Adrenal gland (tissue), 12 donors: ENCODE measurements around the gene FRY. TPM values are rescaled to one million over a fixed set of nuclear protein-coding genes. Genes with fewer than 3 reads are reported as not detected.

ENCODE experiments used
- DNase-seq, 7 donors: peaks; one replicate each; pipeline ENCODE4 v3.0.0-alpha.2; 2019 to 2020
- H3K27ac ChIP-seq, 5 donors: fragments of 200-600 bp; sonication (generic) in 4 of 5; 1 replicate in 3 of 5; 2 replicates in 2 of 5; pipeline versions ENCODE4 v1.5.1 to v1.8.0; 2016 to 2020; ENCODE audit warnings: mild to moderate bottlenecking in 1 of 5
- H3K27me3 ChIP-seq: fragments of 200-600 bp; 2 replicates; pipeline ENCODE4 v1.8.0; 2021
- H3K36me3 ChIP-seq, 2 donors: fragments of 200-600 bp; replicated peaks in 1 of 2; 1 replicate in 1 of 2; 2 replicates in 1 of 2; pipeline versions ENCODE4 v1.5.1 to v1.8.0; 2018 to 2022
- H3K4me1 ChIP-seq, 2 donors: fragments of 200-600 bp; replicated peaks in 1 of 2; 1 replicate in 1 of 2; 2 replicates in 1 of 2; pipeline versions ENCODE4 v1.5.1 to v1.8.0; 2018 to 2021
- H3K4me3 ChIP-seq, 4 donors: fragments of 200-600 bp; sonication (generic) in 3 of 4; one replicate each; pipeline ENCODE4 v1.5.1; 2016 to 2018
- H3K9me3 ChIP-seq, 3 donors: fragments of 200-600 bp; sonication (generic) in 1 of 3; replicated peaks in 1 of 3; 1 replicate in 2 of 3; 2 replicates in 1 of 3; pipeline versions ENCODE4 v1.5.1 to v1.8.0; 2016 to 2021
- CTCF ChIP-seq, 6 experiments: fragments of 450-650 bp in 4 of 6; fragments of 200-600 bp in 2 of 6; sonication (generic) in 1 of 6; IDR thresholded peaks; 1 replicate in 5 of 6; 2 replicates in 1 of 6; pipeline versions ENCODE4 v1.5.1 to v1.8.0; 2016 to 2021; ENCODE audit warnings: antibody characterized with exemption in 6 of 6, mild to moderate bottlenecking in 2 of 6, moderate library complexity in 1 of 6
- POLR2A ChIP-seq, 2 donors: fragments of 450-650 bp; IDR thresholded peaks; one replicate each; pipeline ENCODE4 v1.6.1; 2017; ENCODE audit warnings: antibody characterized with exemption in 2 of 2, mild to moderate bottlenecking in 2 of 2, moderate library complexity in 1 of 2
- WGBS, 4 donors: extraction: QIAGEN DNeasy Blood & Tissue Kit in 2 of 4; methylation state at CpG; one replicate each; pipeline versions ENCODE4 v1.1.5 to v1.1.7; 2013 to 2017; 5-methylcytosine and 5-hydroxymethylcytosine counted together
- intact Hi-C, 2 donors: fragments of 100-400 bp; cut with DNase I; formaldehyde crosslinking; loops; one replicate each; pipeline versions ENCODE4 v1.14.1 to v1.15.0; 2022 to 2023
- polyA plus RNA-seq, 3 donors: library from polyadenylated mRNA; stranded (reverse); fragments of 200-250 nt in 2 of 3; fragments of 350-450 nt in 1 of 3; fragmentation: Illumina TruSeq in 1 of 3; extraction: RNeasy Lipid Tissue Mini Kit (QIAGEN cat#74804) in 1 of 3; gene quantifications; one replicate each; pipeline ENCODE4 v1.2.3, GENCODE V29; 2013 to 2014
- total RNA-seq, 9 donors: library from RNA; depleted of rRNA in 4 of 9; stranded (reverse); fragments of >200 nt in 4 of 9; fragments of 120-200 nt in 1 of 9; fragmentation: NEBNext Ultra II Directional in 1 of 9; extraction: Animal tissue kit (Norgen Biotek cat#: 25700) in 1 of 9; gene quantifications; one replicate each; pipeline versions ENCODE4 v1.1.0 to v1.2.4, GENCODE V29; 2013 to 2023
- donor health status: healthy with polysubstance abuse.
- donor health status: Bipolar disorder and iron deficiency.
- donor health status: DM: yes; HTN: yes; CAD: no.
- donor health status: DM: no; HTN: no; CAD: no.
- donor health status: DM: no; HTN: no; CAD: no.
- donor health status: DM: yes; HTN: yes; CAD: no.

Gene FRY
- total and polyA plus RNA-seq, 12 donors = 1.5 to 17.2 (median 7.3) TPM

GRCh38 chr13:32037471-32037870, 5.9 kb downstream of the FRY start:
- intact Hi-C loops = no loop called here
- Histone ChIP-seq H3K9me3 (no peaks in the 10 kb centered on the region), H3K36me3 (no peaks in the 10 kb centered on the region), H3K4me1 (no peaks in the 10 kb centered on the region), H3K4me3 (no peak overlapping the region), H3K27me3 (no peaks in the 10 kb centered on the region), H3K27ac (no peak overlapping the region)
- DNase-seq = no peak
- no peak for TF ChIP-seq POLR2A (IDR thresholded peaks at IDR 0.05)
- TF ChIP-seq CTCF (IDR thresholded peaks at IDR 0.05) = no peak
- WGBS, 4 donors = 40 to 68% (median 57%) methylated on average over 2 of the region's 2 CpGs

DNA sequence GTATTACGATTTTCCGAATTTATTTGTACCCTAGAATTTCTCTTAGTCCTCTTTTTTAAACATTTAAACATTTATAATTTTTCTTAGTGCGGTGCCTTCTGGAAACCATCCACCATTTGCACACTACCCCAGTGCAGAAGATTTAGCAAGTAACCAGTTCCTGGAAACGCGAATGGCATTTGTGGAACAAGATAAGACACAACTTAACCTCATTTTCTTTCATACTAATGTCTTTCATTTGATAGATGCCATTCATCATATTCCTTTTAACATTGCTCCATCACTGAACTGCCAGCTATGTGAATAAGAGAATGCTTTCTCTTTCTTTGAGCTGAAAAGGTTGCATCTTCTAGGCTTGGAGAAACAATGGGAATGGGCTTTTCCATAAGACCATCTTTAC, 6.8 kb downstream of the FRY start:
- no peaks in the 10 kb centered on the region for H3K4me1 ChIP-seq
- no peaks in the 10 kb centered on the region for H3K9me3 ChIP-seq
- H3K4me3 ChIP-seq = no peak overlapping the region
- 80 to 85% (median 82%) methylated on average over 5 of the region's 5 CpGs for WGBS, 4 donors
- intact Hi-C loops = no loop called here
- TF ChIP-seq POLR2A (IDR thresholded peaks at IDR 0.05) (no peak), CTCF (IDR thresholded peaks at IDR 0.05) (no peak)
- no peak for DNase-seq
- no peak overlapping the region for H3K27ac ChIP-seq
- H3K36me3 ChIP-seq = no peaks in the 10 kb centered on the region
- no peaks in the 10 kb centered on the region for H3K27me3 ChIP-seq

- no peaks in the 10 kb centered on the region for H3K4me1 ChIP-seq
- intact Hi-C loops = no loop called here
- no peaks in the 10 kb centered on the region for H3K27me3 ChIP-seq
- no peaks in the 10 kb centered on the region for H3K36me3 ChIP-seq
- DNase-seq = no peak
- H3K9me3 ChIP-seq = no peaks in the 10 kb centered on the region
- no peak for TF ChIP-seq POLR2A (IDR thresholded peaks at IDR 0.05)
- TF ChIP-seq CTCF (IDR thresholded peaks at IDR 0.05) = no peak
- no peak overlapping the region for H3K27ac ChIP-seq
- H3K4me3 ChIP-seq = no peak overlapping the region
Measured at GRCh38 chr13:32039056-32039455, 7.5 kb downstream of the FRY start.

- Histone ChIP-seq H3K4me3 (no peak overlapping the region), H3K27me3 (no peaks in the 10 kb centered on the region), H3K27ac (no peak overlapping the region), H3K9me3 (no peaks in the 10 kb centered on the region), H3K36me3 (no peaks in the 10 kb centered on the region), H3K4me1 (no peaks in the 10 kb centered on the region)
- 86 to 97% (median 91%) methylated on average over 1 of the region's 1 CpG for WGBS, 4 donors
- TF ChIP-seq POLR2A (IDR thresholded peaks at IDR 0.05) (no peak), CTCF (IDR thresholded peaks at IDR 0.05) (no peak)
- intact Hi-C loops = no loop called here
- DNase-seq = no peak
Measured at GRCh38 chr13:32039528-32039927, 8.0 kb downstream of the FRY start.
